ENCODE data around the gene TMEM132A. TPM values are rescaled to one million over a fixed set of nuclear protein-coding genes. Genes with fewer than 3 reads are reported as not detected.

TMEM132A gene
- total and polyA plus RNA-seq, 10 of the 15 experiments (the other 5 are each of a cell fraction or from before 2014, with no cell fraction given): 0.16 to 25.0 (median 4.3) TPM

DNA sequence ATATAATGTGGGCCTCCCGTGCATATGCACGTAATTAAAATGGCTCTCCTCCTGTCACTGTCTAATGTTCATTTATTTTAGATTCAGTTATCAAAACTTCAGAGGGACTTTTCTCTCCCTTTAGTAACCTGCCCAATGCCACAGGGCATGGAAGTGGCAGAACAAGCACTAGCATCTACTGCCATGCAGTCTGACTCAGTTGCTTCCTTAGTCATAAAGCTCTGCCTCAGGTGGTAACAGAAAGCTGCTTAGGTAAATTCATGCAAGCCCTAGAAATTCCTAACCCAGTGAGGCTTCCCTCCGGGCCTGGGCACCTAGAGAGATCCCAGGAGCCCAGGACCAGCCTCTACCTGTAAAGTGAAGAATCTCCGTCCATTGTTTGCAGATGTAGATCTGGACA is 26.8 kb upstream of the TMEM132A start (continued):
- TF ChIP-seq, protein P1, sequence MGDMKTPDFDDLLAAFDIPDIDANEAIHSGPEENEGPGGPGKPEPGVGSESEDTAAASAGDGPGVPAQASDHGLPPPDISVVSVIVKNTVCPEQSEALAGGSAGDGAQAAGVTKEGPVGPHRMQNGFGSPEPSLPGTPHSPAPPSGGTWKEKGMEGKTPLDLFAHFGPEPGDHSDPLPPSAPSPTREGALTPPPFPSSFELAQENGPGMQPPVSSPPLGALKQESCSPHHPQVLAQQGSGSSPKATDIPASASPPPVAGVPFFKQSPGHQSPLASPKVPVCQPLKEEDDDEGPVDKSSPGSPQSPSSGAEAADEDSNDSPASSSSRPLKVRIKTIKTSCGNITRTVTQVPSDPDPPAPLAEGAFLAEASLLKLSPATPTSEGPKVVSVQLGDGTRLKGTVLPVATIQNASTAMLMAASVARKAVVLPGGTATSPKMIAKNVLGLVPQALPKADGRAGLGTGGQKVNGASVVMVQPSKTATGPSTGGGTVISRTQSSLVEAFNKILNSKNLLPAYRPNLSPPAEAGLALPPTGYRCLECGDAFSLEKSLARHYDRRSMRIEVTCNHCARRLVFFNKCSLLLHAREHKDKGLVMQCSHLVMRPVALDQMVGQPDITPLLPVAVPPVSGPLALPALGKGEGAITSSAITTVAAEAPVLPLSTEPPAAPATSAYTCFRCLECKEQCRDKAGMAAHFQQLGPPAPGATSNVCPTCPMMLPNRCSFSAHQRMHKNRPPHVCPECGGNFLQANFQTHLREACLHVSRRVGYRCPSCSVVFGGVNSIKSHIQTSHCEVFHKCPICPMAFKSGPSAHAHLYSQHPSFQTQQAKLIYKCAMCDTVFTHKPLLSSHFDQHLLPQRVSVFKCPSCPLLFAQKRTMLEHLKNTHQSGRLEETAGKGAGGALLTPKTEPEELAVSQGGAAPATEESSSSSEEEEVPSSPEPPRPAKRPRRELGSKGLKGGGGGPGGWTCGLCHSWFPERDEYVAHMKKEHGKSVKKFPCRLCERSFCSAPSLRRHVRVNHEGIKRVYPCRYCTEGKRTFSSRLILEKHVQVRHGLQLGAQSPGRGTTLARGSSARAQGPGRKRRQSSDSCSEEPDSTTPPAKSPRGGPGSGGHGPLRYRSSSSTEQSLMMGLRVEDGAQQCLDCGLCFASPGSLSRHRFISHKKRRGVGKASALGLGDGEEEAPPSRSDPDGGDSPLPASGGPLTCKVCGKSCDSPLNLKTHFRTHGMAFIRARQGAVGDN (IDR thresholded peaks at IDR 0.05): no peak
- TF ChIP-seq ESRRA (IDR thresholded peaks at IDR 0.05; ENCODE audit: low read length) (no peak), NFYA (IDR thresholded peaks at IDR 0.05; ENCODE audit: borderline replicate concordance, low read depth, low read length) (no peak)

DNA sequence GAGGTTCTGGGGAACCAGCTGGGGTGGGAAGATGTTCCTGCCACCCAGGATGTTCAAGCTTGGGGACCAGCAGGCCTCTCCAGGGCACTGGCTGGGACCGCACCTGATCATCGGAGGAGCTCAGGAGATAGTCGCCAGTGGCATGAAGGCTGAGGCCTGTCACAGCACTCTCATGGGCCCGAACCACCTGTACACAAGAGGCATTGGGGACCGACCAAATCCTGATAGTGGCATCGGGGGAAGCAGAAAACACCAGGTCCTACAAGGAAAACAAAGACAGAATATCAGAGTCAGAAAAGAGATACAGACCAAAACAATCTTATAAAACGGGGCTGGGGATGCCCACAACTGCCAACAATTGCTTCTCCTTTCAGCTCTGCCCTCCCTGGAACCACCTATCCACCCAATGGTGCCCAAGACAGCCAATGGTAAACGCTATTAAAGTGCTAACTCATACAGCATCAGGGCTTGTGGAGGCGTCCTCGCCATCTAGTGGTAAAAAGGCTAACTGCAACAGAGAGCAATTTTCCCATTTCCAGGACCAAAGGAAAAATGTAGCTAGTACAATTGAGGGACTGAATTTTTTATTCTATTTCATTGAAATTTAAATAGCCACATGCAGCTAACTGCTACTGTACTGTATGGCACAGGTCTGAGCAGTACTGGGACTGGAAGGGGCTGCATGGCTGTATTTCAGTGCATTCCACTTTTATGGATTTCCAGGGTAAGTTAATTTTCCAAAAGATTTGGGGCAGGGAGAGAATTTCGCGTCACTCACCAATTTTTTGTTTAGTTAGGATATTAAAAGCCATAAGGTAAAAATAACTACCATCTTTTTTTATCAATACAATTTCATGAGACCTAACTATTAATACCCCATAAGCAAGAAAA is 25.0 kb upstream of the TMEM132A start:
- intact Hi-C loops (cut with micrococcal nuclease; ENCODE audit: unreplicated experiment): loop anchor here (1.0 to 5.0 kb wide), 4 partner anchors 54 to 197 kb away; no protein-coding TSS in a partner anchor
- Histone ChIP-seq H3K27ac (ENCODE audit: control insufficient read depth, insufficient read depth) (no peak overlapping the region), H3K79me2 (ENCODE audit: control insufficient read depth, insufficient read depth, low read length) (peaks cover 14% of the 10 kb centered on the region), H3K4me3 (no peak overlapping the region), H3K9me3 (replicated peaks; ENCODE audit: control insufficient read depth, insufficient read depth, low read length) (no peaks in the 10 kb centered on the region), H3K4me2 (ENCODE audit: control insufficient read depth, insufficient read depth) (no peak overlapping the region), H2AFZ (ENCODE audit: control insufficient read depth, low read depth, low read length) (no peak overlapping the region), H3K4me1 (ENCODE audit: control insufficient read depth, insufficient read depth, low read length) (no peaks in the 10 kb centered on the region; the same call in 1 of the 2 replicates), H4K20me1 (ENCODE audit: control insufficient read depth, insufficient read depth) (peaks cover 9% of the 10 kb centered on the region), H3K9ac (ENCODE audit: control insufficient read depth, insufficient read depth, low read length) (no peak overlapping the region), H3K36me3 (ENCODE audit: control insufficient read depth in 2 of 2, insufficient read depth in 2 of 2, low read length in 1 of 2) (peaks cover 30 to 52% of the 10 kb centered on the region in 2 experiments), H3K27me3 (replicated peaks in 1 of 2; ENCODE audit: control insufficient read depth in 2 of 2, insufficient read depth in 2 of 2, low read length in 1 of 2) (no peaks in the 10 kb centered on the region)
- DNase-seq (ENCODE audit: low read depth, low spot score) (no peak), ATAC-seq (peak; percentile 93), FAIRE-seq (peak; percentile 52)
- CTCF ChIA-PET: interaction anchor here (0.6 to 11.5 kb wide), 33 partner anchors 9 to 634 kb away, joined by 3 to 135 read pairs (median 6); partner anchors contain the start of genes PTGDR2 and TMEM109
- RAD21 ChIA-PET (ENCODE audit: unreplicated experiment): interaction anchor here (1.1 to 2.6 kb wide), 8 partner anchors 12 to 230 kb away, joined by 3 to 12 read pairs (median 4); partner anchors contain the start of gene TMEM109
- no TSS peak for BruUV-seq (replicated peaks)
- SMC1A ChIA-PET (ENCODE audit: uncharacterized antibody, unreplicated experiment): interaction anchor here (0.6 to 8.0 kb wide), 18 partner anchors 8 to 288 kb away, joined by 3 to 57 read pairs (median 4); partner anchors contain the start of gene TMEM109
- 41% methylated on average over 12 of the region's 12 CpGs for WGBS (ENCODE audit: insufficient coverage, insufficient replicate concordance, low lambda C conversion rate, missing lambda C conversion rate)
- POLR2A ChIA-PET: no interaction called here
- in situ Hi-C loops (cut with MboI): loop anchor here (5.0 kb wide), 1 partner anchor 62 kb away; no protein-coding TSS in a partner anchor
- no peak for TF ChIP-seq EZH2 (IDR thresholded peaks at IDR 0.05; ENCODE audit: borderline replicate concordance, control insufficient read depth, low read depth, low read length)
- TF ChIP-seq, protein P2, sequence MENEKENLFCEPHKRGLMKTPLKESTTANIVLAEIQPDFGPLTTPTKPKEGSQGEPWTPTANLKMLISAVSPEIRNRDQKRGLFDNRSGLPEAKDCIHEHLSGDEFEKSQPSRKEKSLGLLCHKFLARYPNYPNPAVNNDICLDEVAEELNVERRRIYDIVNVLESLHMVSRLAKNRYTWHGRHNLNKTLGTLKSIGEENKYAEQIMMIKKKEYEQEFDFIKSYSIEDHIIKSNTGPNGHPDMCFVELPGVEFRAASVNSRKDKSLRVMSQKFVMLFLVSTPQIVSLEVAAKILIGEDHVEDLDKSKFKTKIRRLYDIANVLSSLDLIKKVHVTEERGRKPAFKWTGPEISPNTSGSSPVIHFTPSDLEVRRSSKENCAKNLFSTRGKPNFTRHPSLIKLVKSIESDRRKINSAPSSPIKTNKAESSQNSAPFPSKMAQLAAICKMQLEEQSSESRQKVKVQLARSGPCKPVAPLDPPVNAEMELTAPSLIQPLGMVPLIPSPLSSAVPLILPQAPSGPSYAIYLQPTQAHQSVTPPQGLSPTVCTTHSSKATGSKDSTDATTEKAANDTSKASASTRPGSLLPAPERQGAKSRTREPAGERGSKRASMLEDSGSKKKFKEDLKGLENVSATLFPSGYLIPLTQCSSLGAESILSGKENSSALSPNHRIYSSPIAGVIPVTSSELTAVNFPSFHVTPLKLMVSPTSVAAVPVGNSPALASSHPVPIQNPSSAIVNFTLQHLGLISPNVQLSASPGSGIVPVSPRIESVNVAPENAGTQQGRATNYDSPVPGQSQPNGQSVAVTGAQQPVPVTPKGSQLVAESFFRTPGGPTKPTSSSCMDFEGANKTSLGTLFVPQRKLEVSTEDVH (IDR thresholded peaks at IDR 0.05; ENCODE audit: low read depth, partially characterized antibody): no peak
- TF ChIP-seq RELA (IDR thresholded peaks at IDR 0.05; ENCODE audit: borderline replicate concordance, partially characterized antibody): no peak
- no peak for TF ChIP-seq LARP7 (IDR thresholded peaks at IDR 0.05)
- TF ChIP-seq, protein P3, sequence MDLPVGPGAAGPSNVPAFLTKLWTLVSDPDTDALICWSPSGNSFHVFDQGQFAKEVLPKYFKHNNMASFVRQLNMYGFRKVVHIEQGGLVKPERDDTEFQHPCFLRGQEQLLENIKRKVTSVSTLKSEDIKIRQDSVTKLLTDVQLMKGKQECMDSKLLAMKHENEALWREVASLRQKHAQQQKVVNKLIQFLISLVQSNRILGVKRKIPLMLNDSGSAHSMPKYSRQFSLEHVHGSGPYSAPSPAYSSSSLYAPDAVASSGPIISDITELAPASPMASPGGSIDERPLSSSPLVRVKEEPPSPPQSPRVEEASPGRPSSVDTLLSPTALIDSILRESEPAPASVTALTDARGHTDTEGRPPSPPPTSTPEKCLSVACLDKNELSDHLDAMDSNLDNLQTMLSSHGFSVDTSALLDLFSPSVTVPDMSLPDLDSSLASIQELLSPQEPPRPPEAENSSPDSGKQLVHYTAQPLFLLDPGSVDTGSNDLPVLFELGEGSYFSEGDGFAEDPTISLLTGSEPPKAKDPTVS (IDR thresholded peaks at IDR 0.05; ENCODE audit: low read depth, low read length): no peak
